Smooth muscle cell of the brain vasculature (primary cell): Measurements from ENCODE around the gene PLCB2.

ENCODE experiments used
- DNase-seq: peaks from one replicate; pipeline ENCODE4 v3.0.0-alpha.2; 2012; ENCODE audit warnings: low read depth, low spot score

Gene PLCB2

GRCh38 chr15:40342416-40343320 is 34.9 kb upstream of the PLCB2 start:
- DNase-seq, result no peak

GRCh38 chr15:40340740-40341400 is 33.1 kb upstream of the PLCB2 start, which contains the start of gene CCDC9B:
Gene CCDC9B (minus strand): TSS chr15:40340939. CDS start chr15:40340819, 120 bp downstream.
- peak; percentile 58 for DNase-seq

GRCh38 chr15:40340038-40340739 is 32.5 kb upstream of the PLCB2 start:
- DNase-seq, result no peak

GRCh38 chr15:40339621-40339945 is 31.8 kb upstream of the PLCB2 start:
- DNase-seq, result no peak

- no peak for DNase-seq
Measured at GRCh38 chr15:40338921-40339620, 31.3 kb upstream of the PLCB2 start.

GRCh38 chr15:40338041-40338657 is 30.4 kb upstream of the PLCB2 start:
- DNase-seq, result no peak

GRCh38 chr15:40337597-40337996 is 29.9 kb upstream of the PLCB2 start:
- DNase-seq, result no peak

GRCh38 chr15:40336744-40337122 is 29.0 kb upstream of the PLCB2 start:
- DNase-seq, result no peak

GRCh38 chr15:40335938-40336743 is 28.4 kb upstream of the PLCB2 start:
- DNase-seq, result no peak

- DNase-seq, result no peak
Measured at GRCh38 chr15:40334941-40335795, 27.4 kb upstream of the PLCB2 start.

- no peak for DNase-seq
Measured at GRCh38 chr15:40334541-40334940, 26.8 kb upstream of the PLCB2 start.

- DNase-seq, result no peak
Measured at GRCh38 chr15:40333922-40334492, 26.3 kb upstream of the PLCB2 start.

GRCh38 chr15:40332113-40332781 is 24.5 kb upstream of the PLCB2 start:
- no peak for DNase-seq

GRCh38 chr15:40331637-40332036 is 23.9 kb upstream of the PLCB2 start:
- no peak for DNase-seq

GRCh38 chr15:40331026-40331425 is 23.3 kb upstream of the PLCB2 start:
- DNase-seq, result no peak

- no peak for DNase-seq
Measured at GRCh38 chr15:40330368-40330836, 22.7 kb upstream of the PLCB2 start.

- DNase-seq, result no peak
Measured at GRCh38 chr15:40329804-40330203, 22.1 kb upstream of the PLCB2 start.

GRCh38 chr15:40328751-40329150 is 21.0 kb upstream of the PLCB2 start:
- no peak for DNase-seq

GRCh38 chr15:40328176-40328575 is 20.4 kb upstream of the PLCB2 start:
- no peak for DNase-seq
